ENCODE measurements around the gene CTIF. TPM values are rescaled to one million over a fixed set of nuclear protein-coding genes. Genes with fewer than 3 reads are reported as not detected.
"Not testable (repeated sequence)": the region's sequence is repeated elsewhere in the genome, so short reads cannot be mapped to it uniquely, and the experiment has no call there.

The CTIF gene
- total and polyA plus RNA-seq, 2 experiments from 2014 or later = 8.6 to 14.4 TPM

- no peak for TF ChIP-seq ETS1 (IDR thresholded peaks at IDR 0.05)
- no peak for TF ChIP-seq POLR2AphosphoS5 (IDR thresholded peaks at IDR 0.05; ENCODE audit: low read depth)
- no peak for TF ChIP-seq CTCF (conservative IDR thresholded peaks at IDR 0.05; ENCODE audit: low read depth in 2 of 2)
- no peak for TF ChIP-seq JUNB (IDR thresholded peaks at IDR 0.05; ENCODE audit: unreplicated experiment)
- TF ChIP-seq STAT1 (IDR thresholded peaks at IDR 0.05; ENCODE audit: unreplicated experiment) = no peak
- TF ChIP-seq EZH2 (IDR thresholded peaks at IDR 0.05; ENCODE audit: low read depth, unreplicated experiment) = no peak
- no peak for TF ChIP-seq EZH2phosphoT487 (IDR thresholded peaks at IDR 0.05; ENCODE audit: unreplicated experiment)
- no peak for TF ChIP-seq ZNF114 (CRISPR knock-in tag; IDR thresholded peaks at IDR 0.05)
- no peak for TF ChIP-seq REST (IDR thresholded peaks at IDR 0.05; ENCODE audit: unreplicated experiment)
These were observed 330.8 kb downstream of the CTIF start (continued) for GRCh38 chr18:48869591-48869990.

GRCh38 chr18:48870926-48871325 lies 332.1 kb downstream of the CTIF start:
- DNase-seq (ENCODE audit: low spot score); H3K27ac ChIP-seq (ENCODE audit: low read depth); H3K36me3 Mint-ChIP-seq (ENCODE audit: low read depth): not testable (repeated sequence)

More at GRCh38 chr18:48870926-48871325, 332.1 kb downstream of the CTIF start:
- not testable (repeated sequence) for H3K4me1 Mint-ChIP-seq; H3K27me3 ChIP-seq (ENCODE audit: insufficient read depth); H3K36me3 ChIP-seq (ENCODE audit: insufficient read depth); H3K4me1 ChIP-seq (ENCODE audit: insufficient read depth); H3K79me2 ChIP-seq (replicated peaks; ENCODE audit: insufficient read depth); H3K4me2 ChIP-seq; H2AFZ ChIP-seq; H3K27ac Mint-ChIP-seq; H3K9me3 Mint-ChIP-seq; H3K4me3 ChIP-seq; H3F3A ChIP-seq (replicated peaks; ENCODE audit: low read depth); H4K20me1 ChIP-seq (replicated peaks; ENCODE audit: insufficient read depth); H3K4me3 Mint-ChIP-seq; H3K9me2 ChIP-seq (ENCODE audit: insufficient read depth); ATAC-seq
- peaks cover 20% of the 10 kb centered on the region for H3K27me3 Mint-ChIP-seq (ENCODE audit: insufficient read depth, low read depth, poor library complexity)
